ENCODE data around the gene FSHR. TPM values are rescaled to one million over a fixed set of nuclear protein-coding genes. Genes with fewer than 3 reads are reported as not detected.

The FSHR gene
- total and polyA plus RNA-seq, 2 of the 4 experiments (the other 2 are of a cell fraction): not detected

GRCh38 chr2:49032126-49032525, 122.2 kb downstream of the FSHR start:
- Histone ChIP-seq H2BK120ac (ENCODE audit: low read depth, low read length) (no peak overlapping the region), H4K8ac (ENCODE audit: low read depth in 2 of 2, low read length in 2 of 2) (no peak overlapping the region), H2BK5ac (ENCODE audit: low read depth, low read length, poor library complexity, severe bottlenecking) (no peak overlapping the region), H2BK15ac (ENCODE audit: low read depth, low read length) (no peak overlapping the region), H3K56ac (ENCODE audit: extremely low read depth, insufficient read depth, low read length) (no peak overlapping the region), H3K23ac (ENCODE audit: low read depth, low read length) (no peak overlapping the region), H2AFZ (replicated peaks; ENCODE audit: low read length, poor library complexity) (no peak overlapping the region), H3K4me1 (ENCODE audit: control insufficient read depth, insufficient read depth, low read length) (no peaks in the 10 kb centered on the region), H2BK20ac (ENCODE audit: low read depth, low read length) (no peak overlapping the region), H3K9ac (ENCODE audit: low read depth, low read length) (no peak overlapping the region), H3K18ac (ENCODE audit: low read depth, low read length) (no peak overlapping the region), H3K9me1 (ENCODE audit: insufficient read depth, low read length) (no peaks in the 10 kb centered on the region), H3K36me3 (ENCODE audit: control insufficient read depth, insufficient read depth, low read length) (no peaks in the 10 kb centered on the region), H3K14ac (replicated peaks; ENCODE audit: low read depth, low read length) (no peak overlapping the region), H2AK9ac (replicated peaks; ENCODE audit: low read depth, low read length, poor library complexity) (no peak overlapping the region), H4K5ac (ENCODE audit: low read depth, low read length) (no peak overlapping the region), H3K9me3 (ENCODE audit: control insufficient read depth, insufficient read depth, low read length) (no peaks in the 10 kb centered on the region), H3K27me3 (ENCODE audit: control insufficient read depth, insufficient read depth, low read length) (no peaks in the 10 kb centered on the region), H3K4me3 (ENCODE audit: insufficient read depth, low read depth, low read length) (no peak overlapping the region), H3K79me1 (ENCODE audit: low read depth in 1 of 2, low read length in 2 of 2) (no peaks in the 10 kb centered on the region), H3K4ac (ENCODE audit: low read depth, low read length) (no peak overlapping the region), H4K20me1 (ENCODE audit: insufficient read depth, low read length) (no peaks in the 10 kb centered on the region), H2AK5ac (ENCODE audit: low read depth, low read length) (no peak overlapping the region), H3K4me2 (ENCODE audit: low read depth, low read length) (no peak overlapping the region), H3K27ac (ENCODE audit: insufficient read depth, low read length) (no peak overlapping the region), H4K91ac (ENCODE audit: insufficient read depth, low read depth, low read length) (no peak overlapping the region)
- no TSS peak for BruUV-seq (replicated peaks)
- ATAC-seq (ENCODE audit: low read depth): no peak
- WGBS, 2 experiments (ENCODE audit: extremely low coverage in 2 of 2, insufficient read length in 1 of 2): no CpG with 5 or more reads among the region's 1 CpG
- ChIA-PET POLR2A (ENCODE audit: unreplicated experiment) (no interaction called here), CTCF (no interaction called here)
- no peak for DNase-seq
- dilution Hi-C loops (cut with HindIII; ENCODE audit: low sequenced_read_pairs, unreplicated experiment) (no loop called here), intact Hi-C loops (cut with micrococcal nuclease) (no loop called here), in situ Hi-C loops (cut with MboI; ENCODE audit: low sequenced_read_pairs) (no loop called here)
- no peak for TF ChIP-seq POLR2A (IDR thresholded peaks at IDR 0.05; ENCODE audit: low read depth, low read length)
- TF ChIP-seq RAD21 (IDR thresholded peaks at IDR 0.05; ENCODE audit: low read length): no peak
- no peak for TF ChIP-seq MXI1 (IDR thresholded peaks at IDR 0.05; ENCODE audit: borderline replicate concordance, low read depth, low read length)
- TF ChIP-seq CTCF (conservative IDR thresholded peaks at IDR 0.05; ENCODE audit: low read depth, low read length): no peak
- TF ChIP-seq SMC3 (IDR thresholded peaks at IDR 0.05; ENCODE audit: low read depth, low read length): no peak
- no peak for TF ChIP-seq MAZ (IDR thresholded peaks at IDR 0.05; ENCODE audit: borderline replicate concordance, low read depth, low read length)
- no peak for TF ChIP-seq RFX5 (IDR thresholded peaks at IDR 0.05; ENCODE audit: low read depth, low read length)
- no peak for TF ChIP-seq USF2 (IDR thresholded peaks at IDR 0.05; ENCODE audit: low read depth, low read length)
- TF ChIP-seq ELK1 (IDR thresholded peaks at IDR 0.05; ENCODE audit: borderline replicate concordance, low read depth, low read length): no peak
- no peak for TF ChIP-seq CEBPB (IDR thresholded peaks at IDR 0.05; ENCODE audit: low read depth, low read length)
- no peak for TF ChIP-seq FOS (IDR thresholded peaks at IDR 0.05; ENCODE audit: low read depth, low read length)
- TF ChIP-seq BHLHE40 (IDR thresholded peaks at IDR 0.05; ENCODE audit: low read depth, low read length): no peak
- no peak for TF ChIP-seq MAFK (IDR thresholded peaks at IDR 0.05; ENCODE audit: low read depth, low read length)

Data from IMR-90 (cell line).